Measurements from ENCODE around the gene FOXK2. TPM values are rescaled to one million over a fixed set of nuclear protein-coding genes. Genes with fewer than 3 reads are reported as not detected.

The FOXK2 gene
- total RNA-seq, 1 donor from 2014 or later: 64.3 TPM

DNA sequence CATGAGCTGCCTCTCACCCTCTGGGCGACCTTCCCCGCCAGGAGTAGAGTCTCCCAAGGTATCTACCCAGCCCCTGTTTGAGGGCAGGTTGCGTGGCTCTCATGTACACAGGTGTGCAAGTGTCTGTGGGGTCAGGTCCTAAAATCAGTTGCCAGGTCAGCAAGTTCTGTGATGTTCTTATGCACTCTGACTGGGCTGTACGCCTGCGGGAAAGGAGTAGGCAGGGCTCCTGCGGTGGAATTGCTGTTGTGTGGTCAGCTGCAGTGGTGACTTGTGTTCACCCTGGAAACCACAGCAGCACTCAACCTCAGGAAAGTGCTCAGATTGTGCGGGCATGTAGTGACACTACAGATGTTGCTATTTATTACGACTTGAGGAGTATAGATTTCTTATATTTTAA is 41.6 kb upstream of the FOXK2 start:
- Mint-ChIP-seq H3K4me3 (ENCODE audit: unreplicated experiment) (no peak overlapping the region), H3K27me3 (ENCODE audit: unreplicated experiment) (peaks cover 2% of the 10 kb centered on the region), H3K27ac (ENCODE audit: unreplicated experiment) (no peak overlapping the region), H3K9me3 (ENCODE audit: unreplicated experiment) (no peaks in the 10 kb centered on the region), H3K4me1 (ENCODE audit: unreplicated experiment) (no peaks in the 10 kb centered on the region), H3K36me3 (ENCODE audit: low read depth, unreplicated experiment) (peaks cover 31% of the 10 kb centered on the region)
- TF ChIP-seq, protein P1, sequence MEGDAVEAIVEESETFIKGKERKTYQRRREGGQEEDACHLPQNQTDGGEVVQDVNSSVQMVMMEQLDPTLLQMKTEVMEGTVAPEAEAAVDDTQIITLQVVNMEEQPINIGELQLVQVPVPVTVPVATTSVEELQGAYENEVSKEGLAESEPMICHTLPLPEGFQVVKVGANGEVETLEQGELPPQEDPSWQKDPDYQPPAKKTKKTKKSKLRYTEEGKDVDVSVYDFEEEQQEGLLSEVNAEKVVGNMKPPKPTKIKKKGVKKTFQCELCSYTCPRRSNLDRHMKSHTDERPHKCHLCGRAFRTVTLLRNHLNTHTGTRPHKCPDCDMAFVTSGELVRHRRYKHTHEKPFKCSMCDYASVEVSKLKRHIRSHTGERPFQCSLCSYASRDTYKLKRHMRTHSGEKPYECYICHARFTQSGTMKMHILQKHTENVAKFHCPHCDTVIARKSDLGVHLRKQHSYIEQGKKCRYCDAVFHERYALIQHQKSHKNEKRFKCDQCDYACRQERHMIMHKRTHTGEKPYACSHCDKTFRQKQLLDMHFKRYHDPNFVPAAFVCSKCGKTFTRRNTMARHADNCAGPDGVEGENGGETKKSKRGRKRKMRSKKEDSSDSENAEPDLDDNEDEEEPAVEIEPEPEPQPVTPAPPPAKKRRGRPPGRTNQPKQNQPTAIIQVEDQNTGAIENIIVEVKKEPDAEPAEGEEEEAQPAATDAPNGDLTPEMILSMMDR (IDR thresholded peaks at IDR 0.05; ENCODE audit: unreplicated experiment): no peak
- no peak for DNase-seq (ENCODE audit: low spot score)

DNA sequence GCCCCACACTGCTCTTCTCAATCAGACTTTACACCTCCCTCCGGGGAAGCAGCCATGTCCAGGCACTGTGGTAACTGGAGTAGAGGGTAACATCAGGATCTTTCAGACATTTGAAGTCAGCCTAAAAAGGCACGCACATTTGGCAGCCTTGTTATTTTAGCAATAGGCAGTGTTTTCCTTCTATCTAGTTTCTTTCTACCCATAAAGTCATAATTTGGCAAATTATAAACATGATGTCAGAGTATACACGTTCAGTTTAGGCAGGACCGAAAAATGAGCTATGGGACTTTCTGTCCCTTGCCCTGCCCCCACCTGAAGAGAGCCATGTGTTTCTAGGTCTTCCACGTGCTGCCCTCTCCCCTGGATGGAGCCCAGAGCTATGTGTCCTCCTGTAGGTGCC is 39.9 kb upstream of the FOXK2 start:
- no peak overlapping the region for H3K27ac Mint-ChIP-seq (ENCODE audit: unreplicated experiment)
- H3K36me3 Mint-ChIP-seq (ENCODE audit: low read depth, unreplicated experiment): peaks cover 33% of the 10 kb centered on the region

DNA sequence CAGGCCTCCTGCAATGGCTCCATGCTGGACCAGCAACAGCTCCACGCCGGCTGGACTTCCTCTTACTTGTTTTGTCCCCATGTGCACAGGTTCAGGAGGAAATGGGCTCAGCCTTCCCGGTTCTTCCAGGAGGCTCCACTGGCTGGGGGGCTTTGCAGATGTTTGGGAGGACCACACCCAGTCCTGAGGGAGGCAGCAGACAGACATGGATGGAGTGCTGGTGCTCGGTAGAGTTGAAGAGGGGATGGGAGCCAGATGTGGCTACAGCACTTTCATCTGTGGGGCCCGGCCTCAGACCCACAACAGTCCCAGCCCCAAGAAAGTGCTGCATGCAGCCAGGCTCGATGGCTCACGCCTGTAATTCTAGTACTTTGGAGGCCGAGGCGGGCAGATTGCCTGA is 39.2 kb upstream of the FOXK2 start:
- Mint-ChIP-seq H3K27me3 (ENCODE audit: unreplicated experiment) (peaks cover 3% of the 10 kb centered on the region), H3K4me1 (ENCODE audit: unreplicated experiment) (no peaks in the 10 kb centered on the region), H3K4me3 (ENCODE audit: unreplicated experiment) (no peak overlapping the region), H3K27ac (ENCODE audit: unreplicated experiment) (no peak overlapping the region), H3K36me3 (ENCODE audit: low read depth, unreplicated experiment) (peaks cover 36% of the 10 kb centered on the region), H3K9me3 (ENCODE audit: unreplicated experiment) (no peaks in the 10 kb centered on the region)
- TF ChIP-seq, protein P1 (IDR thresholded peaks at IDR 0.05; ENCODE audit: unreplicated experiment): no peak
- DNase-seq (ENCODE audit: low spot score): no peak

More for the DNA sequence above, 39.9 kb upstream of the FOXK2 start:
- no peaks in the 10 kb centered on the region for H3K9me3 Mint-ChIP-seq (ENCODE audit: unreplicated experiment)
- no peak for DNase-seq (ENCODE audit: low spot score)
- TF ChIP-seq, protein P1 (IDR thresholded peaks at IDR 0.05; ENCODE audit: unreplicated experiment): no peak
- H3K4me3 Mint-ChIP-seq (ENCODE audit: unreplicated experiment): no peak overlapping the region
- H3K4me1 Mint-ChIP-seq (ENCODE audit: unreplicated experiment): no peaks in the 10 kb centered on the region
- H3K27me3 Mint-ChIP-seq (ENCODE audit: unreplicated experiment): peaks cover 2% of the 10 kb centered on the region

DNA sequence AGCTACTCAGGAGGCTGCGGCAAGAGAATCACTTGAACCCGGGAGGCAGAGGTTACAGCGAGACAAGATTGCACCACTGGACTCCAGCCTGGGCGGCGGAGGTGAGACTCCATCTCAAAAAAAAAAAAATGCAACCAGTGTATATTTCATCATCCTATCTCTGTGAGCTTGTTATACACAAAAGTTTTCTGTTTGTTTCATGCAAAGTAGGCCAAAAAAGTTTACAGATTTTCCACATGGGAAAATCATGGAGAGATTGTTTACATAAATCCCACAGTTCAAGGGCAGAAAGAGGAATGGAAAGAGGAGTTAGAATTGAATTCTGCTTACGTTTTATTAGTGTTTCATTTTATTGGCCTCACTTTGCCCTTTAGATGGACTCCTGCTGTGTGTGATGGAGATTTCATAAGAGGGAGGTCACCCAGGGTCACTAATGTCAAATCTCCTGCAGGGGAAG is 36.3 kb upstream of the FOXK2 start:
- Mint-ChIP-seq H3K36me3 (ENCODE audit: low read depth, unreplicated experiment) (peaks cover 41% of the 10 kb centered on the region), H3K27me3 (ENCODE audit: unreplicated experiment) (peaks cover 5% of the 10 kb centered on the region), H3K9me3 (ENCODE audit: unreplicated experiment) (no peaks in the 10 kb centered on the region), H3K4me3 (ENCODE audit: unreplicated experiment) (peak overlapping the region; percentile 66), H3K27ac (ENCODE audit: unreplicated experiment) (no peak overlapping the region), H3K4me1 (ENCODE audit: unreplicated experiment) (no peaks in the 10 kb centered on the region)
- TF ChIP-seq, protein P1 (IDR thresholded peaks at IDR 0.05; ENCODE audit: unreplicated experiment): no peak
- no peak for DNase-seq (ENCODE audit: low spot score)

DNA sequence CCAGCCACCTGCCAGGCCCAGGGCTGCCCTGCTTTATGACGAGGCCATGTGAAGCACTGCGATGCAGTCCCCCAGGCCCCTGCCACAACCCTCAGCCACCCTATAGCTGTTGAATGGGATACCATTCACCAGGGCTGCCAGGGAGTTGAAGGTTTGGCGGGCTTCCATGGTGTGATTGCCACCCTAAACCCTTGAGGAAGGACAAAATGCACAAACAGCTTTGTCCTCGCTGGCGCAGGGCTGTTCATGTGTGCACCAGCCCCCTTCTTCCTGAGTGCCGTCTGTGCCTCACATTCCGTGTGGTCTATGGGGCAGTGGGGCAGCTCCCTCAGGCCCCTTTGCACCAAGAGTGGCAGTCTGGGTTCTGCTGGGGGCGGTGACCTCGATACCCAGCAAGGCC is 35.7 kb upstream of the FOXK2 start:
- Mint-ChIP-seq H3K27me3 (ENCODE audit: unreplicated experiment) (peaks cover 7% of the 10 kb centered on the region), H3K4me3 (ENCODE audit: unreplicated experiment) (no peak overlapping the region), H3K9me3 (ENCODE audit: unreplicated experiment) (no peaks in the 10 kb centered on the region), H3K4me1 (ENCODE audit: unreplicated experiment) (no peaks in the 10 kb centered on the region), H3K36me3 (ENCODE audit: low read depth, unreplicated experiment) (peaks cover 39% of the 10 kb centered on the region), H3K27ac (ENCODE audit: unreplicated experiment) (no peak overlapping the region)
- DNase-seq (ENCODE audit: low spot score): no peak
- TF ChIP-seq, protein P1 (IDR thresholded peaks at IDR 0.05; ENCODE audit: unreplicated experiment): no peak
